Measurements from ENCODE around the gene OPA3.
A peak's percentile ranks its signal among the peaks of the same experiment; 100 is the strongest.

The OPA3 gene

GRCh38 chr19:45477713-45478453, 106.7 kb downstream of the OPA3 start:
- Histone ChIP-seq H3K4me3 (ENCODE audit: low read length) (peak overlapping the region; percentile 59), H3K27me3 (ENCODE audit: insufficient read depth, low read length) (no peaks in the 10 kb centered on the region), H2AFZ (ENCODE audit: low read depth, low read length) (no peak overlapping the region), H3K9me3 (ENCODE audit: low read length) (no peaks in the 10 kb centered on the region), H3K4me1 (ENCODE audit: insufficient read depth, low read length) (peaks cover 5% of the 10 kb centered on the region), H3K36me3 (ENCODE audit: insufficient read depth, low read length) (no peaks in the 10 kb centered on the region)
